MV-4-11 (cell line): ENCODE data around the gene HBM.
"Not testable (repeated sequence)": the region's sequence is repeated elsewhere in the genome, so short reads cannot be mapped to it uniquely, and the experiment has no call there.

Experiments
- DNase-seq: peaks from one replicate; lab custom pipeline; 2025; lab: John Stamatoyannopoulos, UW

Gene HBM

GRCh38 chr16:185213-185612, 19.4 kb downstream of the HBM start:
- DNase-seq, result no peak

GRCh38 chr16:185691-186090, 19.9 kb downstream of the HBM start:
- DNase-seq, result no peak

GRCh38 chr16:187330-187729, 21.6 kb downstream of the HBM start:
- no peak for DNase-seq

- no peak for DNase-seq
Observed at GRCh38 chr16:188674-189073, 22.9 kb downstream of the HBM start.

GRCh38 chr16:189604-190186, 23.9 kb downstream of the HBM start:
- no peak for DNase-seq

- DNase-seq, result no peak
Observed at GRCh38 chr16:191831-192230, 26.1 kb downstream of the HBM start.

GRCh38 chr16:192686-193085, 26.9 kb downstream of the HBM start:
- DNase-seq, result no peak

GRCh38 chr16:193441-193840, 27.7 kb downstream of the HBM start:
- no peak for DNase-seq

- DNase-seq, result no peak
Observed at GRCh38 chr16:194516-194915, 28.7 kb downstream of the HBM start.

- no peak for DNase-seq
Observed at GRCh38 chr16:200388-200787, 34.6 kb downstream of the HBM start.

- DNase-seq, result no peak
Observed at GRCh38 chr16:203246-203645, 37.5 kb downstream of the HBM start.

GRCh38 chr16:204046-204445, 38.3 kb downstream of the HBM start:
- DNase-seq, result not testable (repeated sequence)

- DNase-seq, result not testable (repeated sequence)
Observed at GRCh38 chr16:209359-209758, 43.6 kb downstream of the HBM start.

GRCh38 chr16:211631-212180, 45.9 kb downstream of the HBM start:
- not testable (repeated sequence) for DNase-seq

- DNase-seq, result no peak
Observed at GRCh38 chr16:212999-213398, 47.2 kb downstream of the HBM start.
